Ovary (tissue), 9 donors: ENCODE data around the gene KRTAP1-4. TPM values are rescaled to one million over a fixed set of nuclear protein-coding genes. Genes with fewer than 3 reads are reported as not detected.

Experiments used
- DNase-seq, 5 donors: peaks; one replicate each; pipeline ENCODE4 v3.0.0-alpha.2; 2019 to 2020
- H3K27ac ChIP-seq, 2 donors: fragments of 200-600 bp; one replicate each; pipeline versions ENCODE4 v1.5.1 to v1.8.0; 2019 to 2022
- H3K27me3 ChIP-seq: fragments of 200-600 bp; one replicate; pipeline ENCODE4 v1.8.0; 2022
- H3K36me3 ChIP-seq: fragments of 200-600 bp; sonication (generic); one replicate; pipeline ENCODE4 v1.5.1; 2019
- H3K4me1 ChIP-seq: one replicate; pipeline ENCODE4 v1.8.1; 2013; ENCODE audit warnings: mild to moderate bottlenecking, moderate library complexity; ENCODE audit not compliant: insufficient read depth
- H3K4me3 ChIP-seq: fragments of 200-600 bp; sonication (generic); one replicate; pipeline ENCODE4 v1.5.1; 2017
- H3K9me3 ChIP-seq, 2 donors: fragments of 200-600 bp in 1 of 2; sonication (generic) in 1 of 2; one replicate each; pipeline versions ENCODE4 v1.5.1 to v1.8.1; 2013 to 2019; ENCODE audit warnings: mild to moderate bottlenecking in 1 of 2, moderate library complexity in 1 of 2
- CTCF ChIP-seq, 3 donors: fragments of 450-650 bp in 2 of 3; fragments of 200-600 bp in 1 of 3; IDR thresholded peaks; one replicate each; pipeline versions ENCODE4 v1.5.1 to v1.8.0; 2016 to 2022; ENCODE audit warnings: antibody characterized with exemption in 3 of 3, mild to moderate bottlenecking in 1 of 3
- EP300 ChIP-seq: sonication (generic); formaldehyde crosslinking; IDR thresholded peaks from one replicate; pipeline ENCODE4 v1.6.1; 2017; ENCODE audit warnings: antibody characterized with exemption
- POLR2A ChIP-seq: fragments of 450-650 bp; IDR thresholded peaks from one replicate; pipeline ENCODE4 v1.6.1; 2017; ENCODE audit warnings: antibody characterized with exemption, mild to moderate bottlenecking, moderate library complexity
- WGBS, 3 donors: extraction: QIAGEN DNeasy Blood & Tissue Kit in 1 of 3; methylation state at CpG; one replicate each; pipeline versions ENCODE4 v1.1.5 to v1.1.7; 2013 to 2017; 5-methylcytosine and 5-hydroxymethylcytosine counted together
- intact Hi-C, 4 donors: fragments of 100-400 bp; cut with DNase I; formaldehyde crosslinking; loops; one replicate each; pipeline versions ENCODE4 v1.11.0 to v1.15.1; 2022 to 2023
- polyA plus RNA-seq, 2 donors: library from polyadenylated mRNA; stranded (reverse); fragments of 200-250 nt in 1 of 2; fragments of 350-450 nt in 1 of 2; fragmentation: Illumina TruSeq in 1 of 2; extraction: RNeasy Lipid Tissue Mini Kit (QIAGEN cat#74804) in 1 of 2; gene quantifications; one replicate each; pipeline ENCODE4 v1.2.3, GENCODE V29; 2013 to 2014
- total RNA-seq, 7 donors: library from RNA; depleted of rRNA in 2 of 7; stranded (reverse); fragments of >200 nt in 2 of 7; fragmentation: NEBNext Ultra II Directional in 3 of 7; extraction: Animal tissue kit (Norgen Biotek cat#: 25700) in 3 of 7; gene quantifications; one replicate each; pipeline versions ENCODE4 v1.1.0 to v1.2.4, GENCODE V29; 2016 to 2023
- donor health status: DM: no; HTN: no; CAD: no; lungs with moderate emphysema.
- donor health status: DM: no; HTN: no; CAD: no.
- donor health status: Bipolar disorder and iron deficiency.
- donor health status: DM: yes; HTN: yes; CAD: no.
- donor health status: DM: no; HTN: no; CAD: no.
- donor health status: DM: yes; HTN: yes; CAD: no.

Gene KRTAP1-4
- total and polyA plus RNA-seq, 9 donors: not detected

- no peak overlapping the region for H3K27ac ChIP-seq
- no peak overlapping the region for H3K4me3 ChIP-seq
- intact Hi-C loops: no loop called here
- no peak for TF ChIP-seq EP300
- TF ChIP-seq CTCF (IDR thresholded peaks at IDR 0.05): no peak
- no peak for TF ChIP-seq POLR2A
- no peaks in the 10 kb centered on the region for H3K9me3 ChIP-seq
- no peaks in the 10 kb centered on the region for H3K36me3 ChIP-seq
- H3K27me3 ChIP-seq: no peaks in the 10 kb centered on the region
- H3K4me1 ChIP-seq: peaks cover 2% of the 10 kb centered on the region
- WGBS, 3 donors: 79 to 80% (median 80%) methylated on average over 3 of the region's 3 CpGs
- DNase-seq: no peak
Observed at GRCh38 chr17:41024697-41025096, 5.3 kb downstream of the KRTAP1-4 start.

- Histone ChIP-seq H3K27ac (no peak overlapping the region), H3K4me3 (no peak overlapping the region), H3K9me3 (no peaks in the 10 kb centered on the region), H3K27me3 (no peaks in the 10 kb centered on the region), H3K36me3 (no peaks in the 10 kb centered on the region), H3K4me1 (no peaks in the 10 kb centered on the region)
- no peak for DNase-seq
- TF ChIP-seq EP300 (no peak), POLR2A (no peak), CTCF (IDR thresholded peaks at IDR 0.05) (no peak)
- intact Hi-C loops: no loop called here
Observed at GRCh38 chr17:41020336-41020735, 9.7 kb downstream of the KRTAP1-4 start.

DNA sequence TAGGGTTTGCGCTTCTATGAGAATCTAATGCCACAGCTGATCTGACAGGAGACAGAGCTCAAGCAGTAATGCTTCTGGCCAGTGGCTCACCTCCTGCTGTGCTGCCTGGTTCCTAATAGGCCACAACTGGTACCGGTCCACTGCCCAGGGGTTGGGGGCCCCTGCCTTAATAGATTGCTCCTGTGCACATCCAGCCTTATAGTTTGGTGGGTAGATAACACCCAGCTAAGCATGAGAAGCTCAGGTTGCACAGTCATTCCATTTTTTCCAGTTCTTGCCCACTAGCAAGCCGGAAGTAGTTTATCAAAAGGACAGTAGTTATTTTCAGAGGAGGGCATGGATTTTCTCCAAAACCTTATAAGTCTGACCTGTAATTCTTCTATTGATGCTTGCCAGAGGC lies 10.6 kb downstream of the KRTAP1-4 start:
- Histone ChIP-seq H3K27me3 (no peaks in the 10 kb centered on the region), H3K36me3 (no peaks in the 10 kb centered on the region), H3K9me3 (no peaks in the 10 kb centered on the region), H3K4me3 (no peak overlapping the region), H3K27ac (no peak overlapping the region), H3K4me1 (no peaks in the 10 kb centered on the region)
- no peak for DNase-seq
- TF ChIP-seq POLR2A (no peak), EP300 (no peak), CTCF (IDR thresholded peaks at IDR 0.05) (no peak)
- intact Hi-C loops: no loop called here
- WGBS, 3 donors: 93 to 96% (median 95%) methylated on average over 3 of the region's 3 CpGs

- TF ChIP-seq EP300: no peak
- no peak for TF ChIP-seq CTCF (IDR thresholded peaks at IDR 0.05)
- no peak for TF ChIP-seq POLR2A
- intact Hi-C loops: no loop called here
- DNase-seq: no peak
- Histone ChIP-seq H3K36me3 (no peaks in the 10 kb centered on the region), H3K9me3 (no peaks in the 10 kb centered on the region), H3K27ac (no peak overlapping the region), H3K4me3 (no peak overlapping the region), H3K4me1 (no peaks in the 10 kb centered on the region), H3K27me3 (no peaks in the 10 kb centered on the region)
- WGBS, 3 donors: 87 to 93% (median 90%) methylated on average over 3 of the region's 3 CpGs
Observed at GRCh38 chr17:41018541-41018940, 11.5 kb downstream of the KRTAP1-4 start.
